ENCODE data around the gene FRYL. TPM values are rescaled to one million over a fixed set of nuclear protein-coding genes. Genes with fewer than 3 reads are reported as not detected.

The FRYL gene
- total RNA-seq, 2 donors from 2014 or later: 104 to 120 TPM

DNA sequence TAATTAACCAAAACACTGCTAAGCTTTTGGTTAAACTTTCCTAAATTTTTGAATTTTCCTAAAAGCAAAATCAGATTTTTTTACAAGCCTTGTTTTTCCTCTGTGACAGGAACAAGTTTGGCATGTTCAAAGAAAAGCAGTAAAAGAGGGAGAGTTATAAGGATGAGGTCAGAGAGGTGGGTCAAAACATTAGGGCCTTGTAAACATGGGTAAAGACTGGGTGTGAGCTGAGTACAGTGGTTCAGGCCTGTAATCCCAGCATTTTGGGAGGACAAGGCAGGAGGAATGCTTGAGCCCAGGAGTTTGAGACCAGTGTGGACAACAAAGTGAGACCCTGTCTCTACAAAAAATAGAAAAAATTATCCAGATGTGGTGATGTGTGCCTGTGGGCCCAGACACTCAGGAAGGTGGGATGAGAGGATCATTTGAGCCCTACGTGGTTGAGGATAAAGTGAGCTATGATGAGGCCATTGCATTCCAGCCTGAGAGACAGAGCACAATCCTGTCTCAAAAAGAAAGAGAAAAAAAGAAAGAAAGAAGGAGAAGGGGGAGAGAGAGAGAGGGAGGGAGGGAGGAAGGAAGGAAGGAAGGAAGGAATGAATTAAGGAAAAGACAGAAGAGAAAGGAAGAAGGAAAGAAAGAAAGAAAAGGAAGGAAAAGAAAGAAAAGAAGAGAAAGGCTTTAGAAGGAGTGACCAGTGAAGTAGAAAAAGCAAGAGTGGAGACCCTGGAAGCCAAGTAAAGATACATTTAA lies 17.0 kb upstream of the FRYL start:
- H3K4me1 Mint-ChIP-seq: no peaks in the 10 kb centered on the region
- DNase-seq (no peak), ATAC-seq (no peak)
- H3K27me3 Mint-ChIP-seq: peaks cover 14% of the 10 kb centered on the region
- H3K4me3 Mint-ChIP-seq: no peak overlapping the region
- peaks cover 3% of the 10 kb centered on the region for H3K36me3 Mint-ChIP-seq (ENCODE audit: low read depth)
- no peaks in the 10 kb centered on the region for H3K9me3 ChIP-seq (ENCODE audit: control insufficient read depth, low read length, poor library complexity, severe bottlenecking)
- no peak overlapping the region for H3K27ac Mint-ChIP-seq

DNA sequence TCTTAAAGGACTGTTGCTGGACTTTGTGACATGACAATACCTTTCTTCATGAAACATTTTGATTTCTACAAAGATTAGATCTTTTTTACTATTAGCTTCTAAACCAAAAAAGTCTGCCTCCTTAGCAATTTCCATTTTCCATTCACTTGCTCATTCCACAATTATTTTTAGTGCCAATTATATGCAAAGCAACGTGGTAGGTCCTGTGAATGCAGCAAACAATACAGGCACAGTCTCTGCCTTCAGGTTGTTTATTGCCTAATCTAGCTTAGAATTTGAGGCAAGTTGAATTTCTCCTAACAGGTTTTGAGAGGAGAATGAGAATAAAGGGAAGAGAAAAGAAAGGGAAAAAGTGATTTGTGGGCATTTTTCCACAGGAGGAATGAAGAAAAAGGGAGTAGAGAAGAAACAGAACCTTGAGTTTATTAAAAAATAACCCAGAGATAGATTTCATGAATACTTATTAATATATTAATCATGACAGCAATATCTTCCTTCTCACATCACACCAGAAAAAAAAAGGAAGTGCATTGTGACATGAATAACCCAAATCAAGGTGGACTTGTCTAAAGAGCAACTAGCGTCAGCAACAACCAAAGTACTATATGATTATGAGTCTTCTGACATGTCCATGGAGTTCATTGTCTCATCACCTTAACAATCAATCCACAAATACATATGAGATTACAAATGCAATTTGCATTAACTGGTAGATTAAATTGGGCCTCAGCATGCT lies 16.3 kb upstream of the FRYL start:
- no peak overlapping the region for H3K4me3 Mint-ChIP-seq
- ATAC-seq: no peak
- H3K27ac Mint-ChIP-seq: no peak overlapping the region
- no peaks in the 10 kb centered on the region for H3K4me1 Mint-ChIP-seq
- H3K9me3 ChIP-seq (ENCODE audit: control insufficient read depth, low read length, poor library complexity, severe bottlenecking): no peaks in the 10 kb centered on the region
- no peak for DNase-seq
- H3K36me3 Mint-ChIP-seq (ENCODE audit: low read depth): peaks cover 3% of the 10 kb centered on the region
- H3K27me3 Mint-ChIP-seq: peaks cover 14% of the 10 kb centered on the region

- peaks cover 3% of the 10 kb centered on the region for H3K36me3 Mint-ChIP-seq (ENCODE audit: low read depth)
- H3K4me1 Mint-ChIP-seq: peaks cover 2% of the 10 kb centered on the region
- ATAC-seq (no peak), DNase-seq (no peak)
- no peaks in the 10 kb centered on the region for H3K9me3 ChIP-seq (ENCODE audit: control insufficient read depth, low read length, poor library complexity, severe bottlenecking)
- no peak overlapping the region for H3K4me3 Mint-ChIP-seq
- peaks cover 14% of the 10 kb centered on the region for H3K27me3 Mint-ChIP-seq
- no peak overlapping the region for H3K27ac Mint-ChIP-seq
These were observed 15.0 kb upstream of the FRYL start for GRCh38 chr4:48795108-48795507.

- H3K9me3 ChIP-seq (ENCODE audit: control insufficient read depth, low read length, poor library complexity, severe bottlenecking): no peaks in the 10 kb centered on the region
- Mint-ChIP-seq H3K4me1 (peaks cover 4% of the 10 kb centered on the region), H3K36me3 (ENCODE audit: low read depth) (peaks cover 3% of the 10 kb centered on the region), H3K4me3 (no peak overlapping the region), H3K27me3 (peaks cover 10% of the 10 kb centered on the region), H3K27ac (no peak overlapping the region)
- no peak for ATAC-seq
- DNase-seq: no peak
These were observed 12.4 kb upstream of the FRYL start for GRCh38 chr4:48792348-48793006.

DNA sequence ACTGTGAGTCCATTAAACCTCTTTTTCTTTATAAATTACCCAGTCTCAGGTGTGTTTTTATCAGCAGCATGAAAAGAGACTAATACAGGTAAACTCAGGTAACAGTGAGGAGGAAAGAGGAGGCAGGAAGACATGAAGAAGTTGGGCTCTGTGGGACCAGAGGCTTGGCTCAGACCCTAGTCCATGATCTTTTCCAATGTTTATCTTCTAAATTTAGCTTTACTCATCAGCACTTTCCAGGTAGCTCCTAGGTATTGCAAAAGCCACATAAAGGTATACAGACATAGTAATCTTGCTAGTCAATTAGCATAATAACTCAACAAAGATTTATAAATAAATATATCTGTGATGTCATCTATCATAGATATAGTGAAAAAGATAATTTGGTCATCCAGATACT lies 11.2 kb upstream of the FRYL start:
- ATAC-seq (no peak), DNase-seq (no peak)
- H3K27me3 Mint-ChIP-seq: no peaks in the 10 kb centered on the region
- H3K4me1 Mint-ChIP-seq: peaks cover 4% of the 10 kb centered on the region
- H3K4me3 Mint-ChIP-seq: no peak overlapping the region
- H3K9me3 ChIP-seq (ENCODE audit: control insufficient read depth, low read length, poor library complexity, severe bottlenecking): no peaks in the 10 kb centered on the region
- H3K27ac Mint-ChIP-seq: no peak overlapping the region
- no peaks in the 10 kb centered on the region for H3K36me3 Mint-ChIP-seq (ENCODE audit: low read depth)

- Mint-ChIP-seq H3K27ac (no peak overlapping the region), H3K4me3 (no peak overlapping the region), H3K4me1 (peaks cover 4% of the 10 kb centered on the region), H3K27me3 (no peaks in the 10 kb centered on the region), H3K36me3 (ENCODE audit: low read depth) (no peaks in the 10 kb centered on the region)
- no peaks in the 10 kb centered on the region for H3K9me3 ChIP-seq (ENCODE audit: control insufficient read depth, low read length, poor library complexity, severe bottlenecking)
- ATAC-seq (no peak), DNase-seq (no peak)
These were observed 10.5 kb upstream of the FRYL start for GRCh38 chr4:48790561-48790960.

DNA sequence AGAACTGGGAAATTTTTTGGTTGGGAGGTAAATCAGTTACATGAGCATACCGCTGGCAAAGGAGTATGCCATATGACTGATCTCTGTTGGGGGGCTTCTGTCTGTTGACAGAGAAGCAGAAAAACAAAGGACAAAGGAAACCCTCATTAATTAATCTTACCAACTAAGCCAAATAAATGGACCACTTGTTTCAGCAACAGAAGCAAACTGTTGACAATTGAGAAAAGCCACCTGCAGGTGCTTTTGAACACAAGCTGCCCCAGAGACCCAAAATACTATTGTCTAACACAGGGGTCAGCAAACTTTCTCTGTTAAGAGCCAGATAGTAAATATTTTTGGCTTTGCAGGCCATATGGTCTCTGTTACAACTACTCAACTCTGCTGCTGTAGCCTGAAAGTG lies 7.0 kb upstream of the FRYL start:
- DNase-seq (no peak), ATAC-seq (no peak)
- no peak overlapping the region for H3K27ac Mint-ChIP-seq
- no peaks in the 10 kb centered on the region for H3K36me3 Mint-ChIP-seq (ENCODE audit: low read depth)
- no peaks in the 10 kb centered on the region for H3K9me3 ChIP-seq (ENCODE audit: control insufficient read depth, low read length, poor library complexity, severe bottlenecking)
- peaks cover 6% of the 10 kb centered on the region for H3K4me1 Mint-ChIP-seq
- H3K4me3 Mint-ChIP-seq: no peak overlapping the region
- no peaks in the 10 kb centered on the region for H3K27me3 Mint-ChIP-seq

DNA sequence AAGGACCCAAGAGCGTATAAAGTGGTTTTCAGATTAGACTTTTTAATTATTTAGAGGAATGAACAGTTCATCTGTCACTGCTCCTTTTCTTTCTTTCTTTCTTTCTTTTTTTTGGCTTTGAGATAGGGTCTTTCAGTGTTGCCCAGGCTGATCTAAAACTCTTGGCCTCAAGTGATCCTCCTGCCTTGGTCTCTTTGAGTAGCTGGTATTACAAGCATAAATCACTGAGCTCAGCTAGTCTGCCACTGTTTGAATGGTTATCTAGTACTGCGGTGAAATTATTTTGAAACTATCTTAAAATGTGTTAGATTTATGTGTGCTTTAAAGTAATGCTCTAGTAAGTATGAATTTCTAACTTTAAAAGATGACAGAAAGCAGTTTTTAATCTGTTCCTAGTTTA lies 6.5 kb upstream of the FRYL start:
- ATAC-seq (no peak), DNase-seq (no peak)
- no peaks in the 10 kb centered on the region for H3K27me3 Mint-ChIP-seq
- peaks cover 7% of the 10 kb centered on the region for H3K4me1 Mint-ChIP-seq
- no peak overlapping the region for H3K4me3 Mint-ChIP-seq
- no peak overlapping the region for H3K27ac Mint-ChIP-seq
- H3K9me3 ChIP-seq (ENCODE audit: control insufficient read depth, low read length, poor library complexity, severe bottlenecking): no peaks in the 10 kb centered on the region
- no peaks in the 10 kb centered on the region for H3K36me3 Mint-ChIP-seq (ENCODE audit: low read depth)

GRCh38 chr4:48785302-48785701 lies 5.2 kb upstream of the FRYL start:
- Mint-ChIP-seq H3K36me3 (ENCODE audit: low read depth) (no peaks in the 10 kb centered on the region), H3K27ac (no peak overlapping the region), H3K4me1 (peaks cover 13% of the 10 kb centered on the region), H3K27me3 (no peaks in the 10 kb centered on the region), H3K4me3 (no peak overlapping the region)
- no peak for ATAC-seq
- H3K9me3 ChIP-seq (ENCODE audit: control insufficient read depth, low read length, poor library complexity, severe bottlenecking): no peaks in the 10 kb centered on the region
- DNase-seq: no peak

GRCh38 chr4:48781968-48782367 lies 1.9 kb upstream of the FRYL start:
- H3K27ac Mint-ChIP-seq: no peak overlapping the region
- peaks cover 23% of the 10 kb centered on the region for H3K4me1 Mint-ChIP-seq
- DNase-seq (no peak), ATAC-seq (no peak)
- H3K9me3 ChIP-seq (ENCODE audit: control insufficient read depth, low read length, poor library complexity, severe bottlenecking): no peaks in the 10 kb centered on the region
- H3K36me3 Mint-ChIP-seq (ENCODE audit: low read depth): no peaks in the 10 kb centered on the region
- no peaks in the 10 kb centered on the region for H3K27me3 Mint-ChIP-seq
- no peak overlapping the region for H3K4me3 Mint-ChIP-seq

DNA sequence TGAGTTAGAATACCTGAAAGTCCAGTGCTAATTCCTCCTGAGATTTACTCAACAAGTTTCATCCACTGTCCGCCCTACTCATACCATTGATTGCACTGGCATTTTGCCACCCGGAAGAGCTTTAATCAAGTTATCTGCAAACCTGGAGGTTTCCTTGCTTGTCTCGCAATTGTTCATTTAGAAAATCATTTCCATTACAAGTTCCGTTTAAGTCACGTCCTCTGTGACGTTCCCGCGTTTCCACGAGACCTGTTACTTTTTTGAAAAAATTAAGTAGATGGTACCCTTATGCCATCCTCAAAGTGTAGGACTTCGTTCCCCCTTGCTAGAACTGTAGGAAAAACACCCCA lies 761 bp upstream of the FRYL start:
- Mint-ChIP-seq H3K27ac (peak overlapping the region; percentile 89), H3K27me3 (no peaks in the 10 kb centered on the region), H3K4me1 (peaks cover 28% of the 10 kb centered on the region), H3K36me3 (ENCODE audit: low read depth) (no peaks in the 10 kb centered on the region), H3K4me3 (peak overlapping the region; percentile 99)
- peak in 1 of 3 donors; percentile 8 for DNase-seq
- no peaks in the 10 kb centered on the region for H3K9me3 ChIP-seq (ENCODE audit: control insufficient read depth, low read length, poor library complexity, severe bottlenecking)
- ATAC-seq: no peak

DNA sequence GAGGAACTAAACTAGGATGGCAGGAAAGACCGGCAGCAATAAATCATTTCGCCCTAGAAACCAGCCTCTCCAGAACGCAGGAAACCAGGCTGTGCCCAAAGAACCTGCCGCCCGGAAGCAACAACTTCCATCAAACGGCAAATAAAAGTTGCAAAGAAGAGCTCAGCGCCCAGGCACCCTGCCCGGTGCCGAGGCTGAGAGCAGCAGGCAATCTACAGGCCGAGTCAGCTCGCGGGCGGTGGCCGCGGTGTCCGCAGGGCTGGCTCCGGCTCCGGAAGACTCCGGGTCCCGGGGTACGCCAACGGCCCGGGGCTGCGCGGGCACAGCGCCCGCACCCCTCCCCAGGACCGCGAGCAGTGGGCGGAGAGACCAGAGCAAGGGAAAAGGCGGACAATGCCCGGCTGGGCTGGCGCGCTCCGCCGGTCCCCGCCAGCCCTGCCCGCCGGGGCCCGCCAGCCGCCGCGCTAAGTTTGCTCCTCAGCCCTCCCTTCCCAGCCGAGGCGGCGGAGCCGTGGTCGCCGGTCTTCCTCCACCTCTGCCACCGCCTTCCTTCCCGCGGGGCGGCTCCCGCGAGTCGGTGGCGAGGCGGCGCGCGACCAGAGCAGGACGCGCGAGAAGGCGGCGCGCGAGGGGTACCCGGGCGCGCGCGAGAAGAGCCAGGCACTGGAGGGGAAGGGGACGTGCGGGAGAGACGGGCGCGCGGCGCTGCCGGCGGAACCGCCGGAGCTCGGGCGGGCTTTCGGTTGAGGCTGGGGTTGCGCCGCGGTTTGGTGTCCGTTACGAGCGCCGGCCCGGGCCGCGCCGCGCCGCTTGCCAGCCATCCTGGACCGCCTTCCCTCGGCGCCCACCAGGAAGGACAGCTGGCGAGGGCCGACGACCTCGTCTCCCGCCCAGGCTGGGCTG lies 733 bp downstream of the FRYL start:
- no peaks in the 10 kb centered on the region for H3K9me3 ChIP-seq (ENCODE audit: control insufficient read depth, low read length, poor library complexity, severe bottlenecking)
- H3K4me3 Mint-ChIP-seq: peak overlapping the region; percentile 99
- peaks cover 32% of the 10 kb centered on the region for H3K4me1 Mint-ChIP-seq
- H3K36me3 Mint-ChIP-seq (ENCODE audit: low read depth): no peaks in the 10 kb centered on the region
- no peaks in the 10 kb centered on the region for H3K27me3 Mint-ChIP-seq
- DNase-seq (peak; percentile 68 to 69 (median 68)), ATAC-seq (peak; percentile 46)
- peak overlapping the region; percentile 96 for H3K27ac Mint-ChIP-seq
